Measurements from ENCODE around the gene LAMTOR2. TPM values are rescaled to one million over a fixed set of nuclear protein-coding genes. Genes with fewer than 3 reads are reported as not detected.

The LAMTOR2 gene
- total and polyA plus RNA-seq, 7 donors, result 46.1 to 101 (median 63.9) TPM

DNA sequence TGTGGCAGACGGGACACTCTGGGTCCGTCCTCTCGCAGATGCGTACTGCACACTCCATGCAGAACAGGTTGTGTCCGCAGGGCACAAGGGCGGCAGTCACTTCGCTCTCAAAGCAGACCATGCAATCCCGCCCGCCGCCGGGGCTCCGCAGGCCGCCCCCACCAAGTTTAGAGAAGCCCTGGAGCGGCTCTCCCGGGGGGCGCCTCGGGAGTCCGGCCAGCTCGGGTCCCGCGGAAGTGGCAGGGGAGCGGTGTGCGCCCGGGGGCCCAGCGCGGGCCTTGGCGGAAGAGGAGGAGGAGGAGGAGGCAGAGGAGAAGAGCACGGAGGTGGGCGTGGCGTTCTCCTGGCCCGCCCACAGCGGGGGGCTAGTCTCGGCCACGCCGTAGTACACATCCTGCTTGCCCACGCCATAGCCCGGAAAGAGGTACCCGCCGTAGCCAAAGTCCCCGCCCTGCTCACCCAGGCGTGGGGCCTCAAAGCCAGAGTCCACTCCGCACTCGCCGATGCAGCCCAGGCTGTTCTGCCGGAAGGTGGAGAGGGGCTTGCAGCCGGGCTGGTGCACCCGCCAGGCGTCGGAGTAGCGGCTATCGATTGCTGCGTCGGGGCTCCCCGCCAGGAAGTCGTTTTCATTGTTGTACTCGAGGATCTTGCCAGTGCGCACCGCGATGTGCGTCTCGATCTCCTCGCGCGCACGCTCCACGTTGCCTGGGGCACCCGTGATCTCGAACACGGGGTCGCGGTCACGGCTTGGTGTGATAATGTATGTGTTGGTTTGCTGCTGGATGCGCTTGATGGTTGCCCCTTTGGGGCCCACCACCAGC is 22.2 kb downstream of the LAMTOR2 start:
- H3K27me3 ChIP-seq (ENCODE audit: insufficient read depth in 3 of 3, low read length in 2 of 3), result no peaks in the 10 kb centered on the region
- no peaks in the 10 kb centered on the region for H3K4me1 ChIP-seq
- no peaks in the 10 kb centered on the region for H3K36me3 ChIP-seq (ENCODE audit: insufficient read depth in 1 of 2, low read depth in 1 of 2)
- no peak overlapping the region for H3K27ac ChIP-seq
- 55 to 72% (median 64%) methylated on average over 64 to 73 of the region's 73 CpGs for WGBS, 3 donors
- peak in 3 of 4 donors; percentile 39 to 58 (median 43) for ATAC-seq
- peak overlapping the region; percentile 57 for H3K4me3 ChIP-seq
- DNase-seq, result peak; percentile 64 to 68
- TF ChIP-seq, protein P1, sequence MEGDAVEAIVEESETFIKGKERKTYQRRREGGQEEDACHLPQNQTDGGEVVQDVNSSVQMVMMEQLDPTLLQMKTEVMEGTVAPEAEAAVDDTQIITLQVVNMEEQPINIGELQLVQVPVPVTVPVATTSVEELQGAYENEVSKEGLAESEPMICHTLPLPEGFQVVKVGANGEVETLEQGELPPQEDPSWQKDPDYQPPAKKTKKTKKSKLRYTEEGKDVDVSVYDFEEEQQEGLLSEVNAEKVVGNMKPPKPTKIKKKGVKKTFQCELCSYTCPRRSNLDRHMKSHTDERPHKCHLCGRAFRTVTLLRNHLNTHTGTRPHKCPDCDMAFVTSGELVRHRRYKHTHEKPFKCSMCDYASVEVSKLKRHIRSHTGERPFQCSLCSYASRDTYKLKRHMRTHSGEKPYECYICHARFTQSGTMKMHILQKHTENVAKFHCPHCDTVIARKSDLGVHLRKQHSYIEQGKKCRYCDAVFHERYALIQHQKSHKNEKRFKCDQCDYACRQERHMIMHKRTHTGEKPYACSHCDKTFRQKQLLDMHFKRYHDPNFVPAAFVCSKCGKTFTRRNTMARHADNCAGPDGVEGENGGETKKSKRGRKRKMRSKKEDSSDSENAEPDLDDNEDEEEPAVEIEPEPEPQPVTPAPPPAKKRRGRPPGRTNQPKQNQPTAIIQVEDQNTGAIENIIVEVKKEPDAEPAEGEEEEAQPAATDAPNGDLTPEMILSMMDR (IDR thresholded peaks at IDR 0.05), result no peak
- intact Hi-C loops (cut with DNase I), result no loop called here
- H3K9me3 ChIP-seq, result no peaks in the 10 kb centered on the region

DNA sequence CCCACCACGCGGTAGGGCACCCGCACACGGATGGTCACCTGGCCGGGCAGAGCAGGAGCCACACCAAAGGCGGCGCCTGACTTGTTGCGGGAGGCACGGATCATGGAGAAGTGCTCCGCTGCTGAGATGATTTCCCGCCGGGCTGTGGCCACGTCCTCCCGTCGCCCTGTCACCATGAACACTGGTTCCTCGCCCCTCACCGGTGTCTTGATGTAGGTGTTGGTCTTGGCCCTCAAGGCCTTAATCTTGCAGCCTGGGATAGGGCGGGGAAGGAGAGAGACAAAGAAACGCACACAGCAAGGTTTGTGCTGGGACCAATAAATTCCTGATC is 22.8 kb downstream of the LAMTOR2 start:
- no peak overlapping the region for H3K4me3 ChIP-seq
- no peaks in the 10 kb centered on the region for H3K36me3 ChIP-seq (ENCODE audit: insufficient read depth in 1 of 2, low read depth in 1 of 2)
- TF ChIP-seq, protein P1 (IDR thresholded peaks at IDR 0.05), result no peak
- ATAC-seq (no peak), DNase-seq (no peak)
- H3K27ac ChIP-seq, result no peak overlapping the region
- WGBS, 3 donors, result 87 to 92% (median 87%) methylated on average over 19 of the region's 19 CpGs
- H3K27me3 ChIP-seq (ENCODE audit: insufficient read depth in 3 of 3, low read length in 2 of 3), result no peaks in the 10 kb centered on the region
- peaks cover 3% of the 10 kb centered on the region for H3K4me1 ChIP-seq
- H3K9me3 ChIP-seq, result no peaks in the 10 kb centered on the region
- intact Hi-C loops (cut with DNase I), result no loop called here

DNA sequence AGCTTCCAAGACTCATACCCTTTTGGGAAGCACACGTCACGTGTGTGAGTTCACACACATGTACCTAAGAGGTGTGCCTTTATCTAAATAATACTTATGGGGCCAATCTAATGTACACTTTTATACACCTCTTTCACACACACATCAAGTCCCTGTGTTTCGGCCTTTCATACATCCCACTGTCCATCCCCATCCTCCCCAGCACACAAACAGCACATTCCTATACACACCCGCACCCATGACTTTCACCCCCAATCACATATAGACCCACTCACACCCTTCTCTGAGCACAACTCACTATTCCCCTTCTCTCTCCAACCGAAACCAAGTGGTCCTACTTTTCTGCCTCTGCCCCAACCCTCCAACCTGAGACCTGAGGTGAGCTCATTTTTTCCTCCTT is 24.1 kb downstream of the LAMTOR2 start:
- TF ChIP-seq, protein P1 (IDR thresholded peaks at IDR 0.05), result no peak
- H3K27me3 ChIP-seq (ENCODE audit: insufficient read depth in 3 of 3, low read length in 2 of 3), result no peaks in the 10 kb centered on the region
- no peaks in the 10 kb centered on the region for H3K9me3 ChIP-seq
- DNase-seq (no peak), ATAC-seq (no peak)
- H3K36me3 ChIP-seq (ENCODE audit: insufficient read depth in 1 of 2, low read depth in 1 of 2), result no peaks in the 10 kb centered on the region
- intact Hi-C loops (cut with DNase I), result no loop called here
- no peak overlapping the region for H3K4me3 ChIP-seq
- 83 to 92% (median 91%) methylated on average over 5 of the region's 5 CpGs for WGBS, 3 donors
- H3K4me1 ChIP-seq, result peaks cover 3% of the 10 kb centered on the region
- no peak overlapping the region for H3K27ac ChIP-seq

DNA sequence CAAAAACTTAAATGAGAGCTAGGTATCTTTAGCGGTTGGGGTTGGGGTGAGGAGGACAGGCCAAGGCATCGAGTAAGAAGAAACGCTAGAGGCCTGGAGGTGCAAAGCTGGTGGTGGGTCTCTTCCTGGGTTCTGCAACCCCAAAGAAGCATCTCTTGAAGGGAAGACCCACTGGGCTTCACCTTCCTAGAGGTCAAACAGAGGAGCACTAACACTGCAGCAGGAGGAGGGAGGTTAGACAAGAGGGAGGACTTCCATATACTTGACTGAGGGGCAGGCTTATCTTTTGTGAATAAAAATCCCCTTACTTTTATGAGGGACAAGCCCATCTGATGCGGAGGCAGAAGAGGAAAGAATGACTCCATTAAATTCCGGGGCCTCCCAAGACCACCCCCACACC is 25.2 kb downstream of the LAMTOR2 start:
- DNase-seq, result no peak
- Histone ChIP-seq H3K9me3 (no peaks in the 10 kb centered on the region), H3K4me1 (peaks cover 3% of the 10 kb centered on the region), H3K36me3 (ENCODE audit: insufficient read depth in 1 of 2, low read depth in 1 of 2) (no peaks in the 10 kb centered on the region), H3K4me3 (no peak overlapping the region), H3K27me3 (ENCODE audit: insufficient read depth in 3 of 3, low read length in 2 of 3) (no peaks in the 10 kb centered on the region), H3K27ac (no peak overlapping the region)
- ATAC-seq, result no peak
- TF ChIP-seq, protein P1 (IDR thresholded peaks at IDR 0.05), result no peak
- intact Hi-C loops (cut with DNase I), result no loop called here
- WGBS, 3 donors, result 77 to 79% (median 78%) methylated on average over 5 of the region's 5 CpGs
